Measurements from ENCODE around the gene ADTRP. TPM values are rescaled to one million over a fixed set of nuclear protein-coding genes. Genes with fewer than 3 reads are reported as not detected.

The ADTRP gene
- total and polyA plus RNA-seq, 8 donors = 0.09 to 0.44 (median 0.24) TPM; not detected in 3

- DNase-seq = no peak
- intact Hi-C loops (cut with DNase I) = no loop called here
- no peak overlapping the region for H3K27ac ChIP-seq
- no peak overlapping the region for H3K4me3 ChIP-seq
- no peak for TF ChIP-seq CTCF (IDR thresholded peaks at IDR 0.05)
- H3K27me3 ChIP-seq = no peaks in the 10 kb centered on the region
- H3K36me3 ChIP-seq = no peaks in the 10 kb centered on the region
- WGBS, 2 donors = 77 to 78% methylated on average over 9 of the region's 9 CpGs
- no peak for FAIRE-seq
- no peaks in the 10 kb centered on the region for H3K4me1 ChIP-seq
- H3K9me3 ChIP-seq = no peaks in the 10 kb centered on the region
- no peak for ATAC-seq
These were observed 55.6 kb downstream of the ADTRP start for GRCh38 chr6:11722805-11723631.

GRCh38 chr6:11722220-11722619 is 56.4 kb downstream of the ADTRP start:
- Histone ChIP-seq H3K27me3 (no peaks in the 10 kb centered on the region), H3K4me3 (no peak overlapping the region), H3K9me3 (no peaks in the 10 kb centered on the region), H3K36me3 (no peaks in the 10 kb centered on the region), H3K4me1 (no peaks in the 10 kb centered on the region), H3K27ac (no peak overlapping the region)
- FAIRE-seq (no peak), ATAC-seq (no peak), DNase-seq (no peak)
- 88 to 93% methylated on average over 6 of the region's 6 CpGs for WGBS, 2 donors
- intact Hi-C loops (cut with DNase I) = no loop called here
- no peak for TF ChIP-seq CTCF (IDR thresholded peaks at IDR 0.05)

GRCh38 chr6:11718463-11718862 is 60.1 kb downstream of the ADTRP start:
- FAIRE-seq = no peak
- H3K4me1 ChIP-seq = peaks cover 0 to 5% (median 0%) of the 10 kb centered on the region in 3 donors
- no peaks in the 10 kb centered on the region for H3K36me3 ChIP-seq
- H3K27me3 ChIP-seq = no peaks in the 10 kb centered on the region
- no peak overlapping the region for H3K4me3 ChIP-seq
- TF ChIP-seq CTCF (IDR thresholded peaks at IDR 0.05) = no peak
- DNase-seq = no peak
- no peak overlapping the region for H3K27ac ChIP-seq
- no peaks in the 10 kb centered on the region for H3K9me3 ChIP-seq
- intact Hi-C loops (cut with DNase I) = no loop called here
- ATAC-seq = no peak

GRCh38 chr6:11718031-11718430 is 60.6 kb downstream of the ADTRP start:
- DNase-seq (no peak), FAIRE-seq (no peak), ATAC-seq (no peak)
- Histone ChIP-seq H3K4me3 (no peak overlapping the region), H3K27me3 (no peaks in the 10 kb centered on the region), H3K9me3 (no peaks in the 10 kb centered on the region), H3K36me3 (no peaks in the 10 kb centered on the region), H3K27ac (no peak overlapping the region), H3K4me1 (peaks cover 0 to 5% (median 0%) of the 10 kb centered on the region in 3 donors)
- 100% methylated on average over 1 of the region's 1 CpG for WGBS, 2 donors
- intact Hi-C loops (cut with DNase I) = no loop called here
- TF ChIP-seq CTCF (IDR thresholded peaks at IDR 0.05) = no peak

- Histone ChIP-seq H3K4me1 (peaks cover 0 to 5% (median 0%) of the 10 kb centered on the region in 3 donors), H3K27ac (no peak overlapping the region), H3K4me3 (no peak overlapping the region), H3K9me3 (no peaks in the 10 kb centered on the region), H3K27me3 (no peaks in the 10 kb centered on the region), H3K36me3 (no peaks in the 10 kb centered on the region)
- DNase-seq (no peak), ATAC-seq (no peak), FAIRE-seq (no peak)
- intact Hi-C loops (cut with DNase I) = no loop called here
- TF ChIP-seq CTCF (IDR thresholded peaks at IDR 0.05) = no peak
These were observed 63.8 kb downstream of the ADTRP start for GRCh38 chr6:11714798-11715285.
